Endothelial cell of umbilical vein (primary cell): Measurements from ENCODE around the gene ZSCAN5A. TPM values are rescaled to one million over a fixed set of nuclear protein-coding genes. Genes with fewer than 3 reads are reported as not detected.
"Not testable (repeated sequence)": the region's sequence is repeated elsewhere in the genome, so short reads cannot be mapped to it uniquely, and the experiment has no call there.

ENCODE experiments used
- BruUV-seq: library from RNA; stranded (reverse); fragments of 400-500 nt; replicated peaks from 2 replicates; lab custom pipeline; 2021; lab: Mats Ljungman, UMichigan
- CTCF ChIA-PET: fragments of 300-600, 350-600 bp; sonication (Branson Sonifier 250); formaldehyde crosslinking; loops from one replicate; lab custom pipeline; 2021; ENCODE audit warnings: antibody characterized with exemption, inconsistent platforms; lab: Charles Lee
- POLR2A ChIA-PET: fragments of 300-600, 350-600 bp; sonication (Branson Sonifier 250); formaldehyde crosslinking; loops from one replicate; lab custom pipeline; 2021; ENCODE audit warnings: antibody characterized with exemption, inconsistent platforms; lab: Charles Lee
- DNase-seq: peaks from one replicate; pipeline ENCODE4 v3.0.0-alpha.2; 2011; ENCODE audit warnings: low read depth, low spot score
- FAIRE-seq: peaks from 2 replicates; lab custom pipeline; 2011; peaks lifted over from hg19 to GRCh38; lab: Jason Lieb, UNC
- H2AFZ ChIP-seq: 2 replicates; pipeline ENCODE4 v1.6.0; 2012; ENCODE audit warnings: low read depth, low read length, control low read depth, inconsistent platforms
- H3K27ac ChIP-seq: 2 replicates; pipeline ENCODE4 v1.5.1; 2011; ENCODE audit warnings: low read depth, mild to moderate bottlenecking, control low read depth, low read length, moderate library complexity; ENCODE audit not compliant: insufficient read depth
- H3K27me3 ChIP-seq, 2 experiments: 2 replicates each; pipeline versions ENCODE4 v1.6.0 to v1.6.1; 2011; ENCODE audit warnings: low read length in 2 of 2, mixed read lengths in 1 of 2; ENCODE audit not compliant: control insufficient read depth in 2 of 2, insufficient read depth in 2 of 2
- H3K36me3 ChIP-seq, 2 experiments: 2 replicates in 1 of 2; 3 replicates in 1 of 2; pipeline ENCODE4 v1.5.1; 2011; ENCODE audit warnings: low read length in 2 of 2, mild to moderate bottlenecking in 1 of 2, moderate library complexity in 1 of 2; ENCODE audit not compliant: control insufficient read depth in 2 of 2, insufficient read depth in 2 of 2; ENCODE audit errors: extremely low read depth in 1 of 2
- H3K4me1 ChIP-seq: 3 replicates; pipeline ENCODE4 v1.5.1; 2011; ENCODE audit warnings: mild to moderate bottlenecking, low read length; ENCODE audit not compliant: control insufficient read depth, insufficient read depth; ENCODE audit errors: extremely low read depth
- H3K4me2 ChIP-seq: 2 replicates; pipeline ENCODE4 v1.6.1; 2011; ENCODE audit warnings: low read length, control low read depth, mixed read lengths; ENCODE audit not compliant: insufficient read depth
- H3K4me3 ChIP-seq, 3 experiments: fragments of 200-600 bp in 1 of 3; sonication (generic), shearing (Covaris generic) in 1 of 3; replicated peaks in 1 of 3; 2 replicates each; pipeline ENCODE4 v1.5.1; 2011 to 2016; ENCODE audit warnings: control low read depth in 3 of 3, low read length in 3 of 3, mild to moderate bottlenecking in 2 of 3, inconsistent platforms in 1 of 3, low read depth in 1 of 3, moderate library complexity in 1 of 3; ENCODE audit not compliant: insufficient read depth in 1 of 3
- H3K79me2 ChIP-seq: 2 replicates; pipeline ENCODE4 v1.6.0; 2012; ENCODE audit warnings: low read length, inconsistent platforms; ENCODE audit not compliant: control insufficient read depth, insufficient read depth
- H3K9ac ChIP-seq: replicated peaks from 2 replicates; pipeline ENCODE3; 2011; ENCODE audit warnings: low read length, control low read depth; ENCODE audit not compliant: insufficient read depth; ENCODE audit errors: extremely low read depth
- H3K9me1 ChIP-seq: replicated peaks from 3 replicates; pipeline ENCODE4 v1.6.0; 2011; ENCODE audit warnings: mild to moderate bottlenecking, low read length; ENCODE audit not compliant: control insufficient read depth, insufficient read depth; ENCODE audit errors: extremely low read depth
- H3K9me3 ChIP-seq: replicated peaks from 2 replicates; pipeline ENCODE4 v1.5.1; 2012; ENCODE audit warnings: low read length, inconsistent platforms; ENCODE audit not compliant: control insufficient read depth, insufficient read depth
- H4K20me1 ChIP-seq: replicated peaks from 2 replicates; pipeline ENCODE3; 2011; ENCODE audit warnings: mild to moderate bottlenecking, low read length; ENCODE audit not compliant: control insufficient read depth, insufficient read depth; ENCODE audit errors: extremely low read depth
- EZH2 ChIP-seq: IDR thresholded peaks from 2 replicates; pipeline ENCODE4 v1.6.1; 2012; ENCODE audit warnings: borderline replicate concordance, low read depth, mild to moderate bottlenecking, moderate library complexity, low read length, inconsistent platforms; ENCODE audit not compliant: severe bottlenecking
- GATA2 ChIP-seq: IDR thresholded peaks from 2 replicates; pipeline ENCODE4 v1.7.0; 2011; ENCODE audit warnings: low read depth, mild to moderate bottlenecking, moderate library complexity, mixed read lengths, low read length; ENCODE audit not compliant: insufficient read length, insufficient read depth
- dilution Hi-C: fragments of 300-500 bp; cut with MboI; formaldehyde crosslinking; loops from one replicate; pipeline ENCODE4 v1.15.0; 2019; ENCODE audit warnings: low sequenced_read_pairs; ENCODE audit not compliant: extremely low pct_ligation_motif_present
- intact Hi-C: fragments of 100-400 bp; cut with micrococcal nuclease; formaldehyde crosslinking; loops from one replicate; pipeline ENCODE4 v1.10.0; 2022
- polyA plus RNA-seq, 4 experiments: library from polyadenylated mRNA; depleted of rRNA in 3 of 4; stranded (reverse) in 3 of 4; unstranded in 1 of 4; fragments of >200 nt; gene quantifications; 2 replicates each; pipeline versions ENCODE4 v1.2.1 to v1.2.3, GENCODE V29; 2011 to 2012; ENCODE audit warnings: missing spikeins in 1 of 4
- total RNA-seq: library from RNA; stranded (reverse); gene quantifications from 2 replicates; pipeline ENCODE4 v1.2.3, GENCODE V29; 2021

ZSCAN5A gene
- total and polyA plus RNA-seq, 2 donors (not counting 3 experiments of a cell fraction or from before 2014, with no cell fraction given), result 5.1 to 12.2 TPM

DNA sequence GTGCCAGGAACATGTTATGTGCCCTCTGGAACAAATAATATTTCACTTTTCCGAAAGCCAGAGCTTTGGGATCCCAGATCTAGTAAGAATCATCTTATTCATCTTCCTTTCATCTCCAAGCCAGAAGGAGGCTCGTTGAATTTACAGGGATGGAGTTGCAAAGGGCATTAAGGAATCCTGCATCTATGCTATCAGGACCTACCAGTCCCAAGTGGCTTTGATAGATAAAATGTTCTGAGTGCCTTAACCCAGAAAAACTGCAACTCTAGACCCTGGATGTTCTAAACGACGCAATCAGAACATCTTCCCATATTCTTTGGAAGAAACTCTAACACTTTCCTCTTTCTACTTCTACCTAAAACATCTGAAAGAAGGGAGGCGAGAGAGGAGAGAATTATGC, 51.3 kb downstream of the ZSCAN5A start:
- ChIA-PET POLR2A (no interaction called here), CTCF (interaction anchor here (2.7 to 5.9 kb wide), 3 partner anchors 10 to 71 kb away, joined by 11 to 41 read pairs (median 17); no protein-coding TSS in a partner anchor)
- DNase-seq (no peak), FAIRE-seq (no peak)
- no peak overlapping the region for H2AFZ ChIP-seq
- no peaks in the 10 kb centered on the region for H3K9me3 ChIP-seq
- H3K4me2 ChIP-seq, result no peak overlapping the region
- intact Hi-C loops (no loop called here), dilution Hi-C loops (no loop called here)
- TF ChIP-seq GATA2, result no peak
- no peak for TF ChIP-seq EZH2
- H3K9ac ChIP-seq, result no peak overlapping the region
- H3K4me1 ChIP-seq, result peaks cover 6% of the 10 kb centered on the region
- no peaks in the 10 kb centered on the region for H3K9me1 ChIP-seq
- no peak overlapping the region for H3K27ac ChIP-seq
- H3K79me2 ChIP-seq, result no peaks in the 10 kb centered on the region
- no peak overlapping the region for H3K4me3 ChIP-seq
- no TSS peak for BruUV-seq
- H3K27me3 ChIP-seq, result no peaks in the 10 kb centered on the region
- H3K36me3 ChIP-seq, result no peaks in the 10 kb centered on the region
- no peaks in the 10 kb centered on the region for H4K20me1 ChIP-seq

DNA sequence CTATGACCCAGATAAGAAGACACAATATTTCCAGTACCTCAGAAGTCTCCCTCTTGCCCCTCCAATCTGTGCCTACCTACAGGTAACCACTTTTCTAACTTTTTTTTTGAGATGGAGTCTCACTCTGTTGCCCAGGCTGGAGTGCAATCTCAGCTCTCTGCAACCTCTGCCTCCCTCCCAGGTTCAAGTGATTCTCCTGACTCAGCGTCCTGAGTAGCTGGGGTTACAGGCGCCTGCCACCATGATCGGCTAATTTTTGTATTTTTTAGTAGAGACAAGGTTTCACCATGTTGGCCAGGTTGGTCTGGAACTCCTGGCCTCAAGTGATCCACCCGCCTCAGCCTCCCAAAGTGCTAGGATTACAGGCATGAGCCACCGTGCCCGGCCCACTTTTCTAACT, 52.7 kb downstream of the ZSCAN5A start:
- H3K9ac ChIP-seq, dilution Hi-C loops, H3K4me2 ChIP-seq, DNase-seq, H3K9me3 ChIP-seq, BruUV-seq, POLR2A ChIA-PET, H4K20me1 ChIP-seq, H2AFZ ChIP-seq, H3K9me1 ChIP-seq, H3K4me3 ChIP-seq, H3K36me3 ChIP-seq, H3K79me2 ChIP-seq, H3K27me3 ChIP-seq, intact Hi-C loops, FAIRE-seq, H3K27ac ChIP-seq, H3K4me1 ChIP-seq: not testable (repeated sequence)
- CTCF ChIA-PET, result interaction anchor here (1.3 to 5.9 kb wide), 7 partner anchors 9 to 185 kb away, joined by 3 to 45 read pairs (median 12); no protein-coding TSS in a partner anchor
